HL-60 (cell line): ENCODE data around the gene UPF2.
A peak's percentile ranks its signal among the peaks of the same experiment; 100 is the strongest.

Source experiments
- DNase-seq, 2 experiments: peaks; one replicate each; pipeline ENCODE4 v3.0.0-alpha.2; 2010 to 2020; ENCODE audit warnings: low read depth in 1 of 2, low spot score in 1 of 2
- H3K27ac ChIP-seq: fragments of 250-450 bp; sonication (Bioruptor Pico); replicated peaks from 2 replicates; pipeline ENCODE4 v1.5.1; 2020; ENCODE audit warnings: mild to moderate bottlenecking, moderate library complexity
- H3K27me3 ChIP-seq: fragments of 250-450 bp; sonication (Bioruptor Pico); 2 replicates; pipeline ENCODE4 v1.5.1; 2021; ENCODE audit warnings: mild to moderate bottlenecking, moderate library complexity; ENCODE audit not compliant: insufficient read depth, poor library complexity, severe bottlenecking
- H3K4me3 ChIP-seq: replicated peaks from 2 replicates; pipeline ENCODE4 v1.5.1; 2011; ENCODE audit warnings: mild to moderate bottlenecking, control low read depth, low read length; ENCODE audit not compliant: insufficient read depth
- CTCF ChIP-seq: IDR thresholded peaks from one replicate; pipeline ENCODE4 v1.5.1; 2011; ENCODE audit warnings: low read length, control low read depth, inconsistent platforms; ENCODE audit not compliant: insufficient read depth
- GABPA ChIP-seq: IDR thresholded peaks from 2 replicates; pipeline ENCODE4 v1.6.1; 2012; ENCODE audit warnings: low read depth
- POLR2AphosphoS5 ChIP-seq: IDR thresholded peaks from 2 replicates; pipeline ENCODE4 v1.6.1; 2012; ENCODE audit warnings: low read depth
- REST ChIP-seq: IDR thresholded peaks from 2 replicates; pipeline ENCODE4 v1.6.1; 2012; ENCODE audit warnings: low read depth; ENCODE audit not compliant: insufficient replicate concordance
- SPI1 ChIP-seq: IDR thresholded peaks from 2 replicates; pipeline ENCODE4 v1.6.1; 2012; ENCODE audit warnings: low read depth, mild to moderate bottlenecking, borderline replicate concordance

UPF2 gene

GRCh38 chr10:11908991-11909390 is 133.6 kb downstream of the UPF2 start:
- no peak for TF ChIP-seq GABPA
- no peak for TF ChIP-seq POLR2AphosphoS5
- no peak for TF ChIP-seq CTCF
- no peak for TF ChIP-seq REST
- no peak for TF ChIP-seq SPI1
- H3K4me3 ChIP-seq, result no peak overlapping the region
- H3K27me3 ChIP-seq, result no peaks in the 10 kb centered on the region
- DNase-seq, result no peak
- no peak overlapping the region for H3K27ac ChIP-seq

GRCh38 chr10:11908536-11908935 is 134.1 kb downstream of the UPF2 start:
- Histone ChIP-seq H3K27ac (no peak overlapping the region), H3K27me3 (no peaks in the 10 kb centered on the region), H3K4me3 (no peak overlapping the region)
- no peak for DNase-seq
- TF ChIP-seq REST (no peak), POLR2AphosphoS5 (no peak), SPI1 (no peak), CTCF (no peak), GABPA (no peak)

- H3K4me3 ChIP-seq, result no peak overlapping the region
- TF ChIP-seq POLR2AphosphoS5, result no peak
- TF ChIP-seq SPI1, result no peak
- no peak for TF ChIP-seq GABPA
- no peak overlapping the region for H3K27ac ChIP-seq
- DNase-seq, result no peak
- no peaks in the 10 kb centered on the region for H3K27me3 ChIP-seq
Observed at GRCh38 chr10:11907914-11908313, 134.7 kb downstream of the UPF2 start.

- Histone ChIP-seq H3K27me3 (no peaks in the 10 kb centered on the region), H3K27ac (no peak overlapping the region), H3K4me3 (no peak overlapping the region)
- no peak for TF ChIP-seq GABPA
- TF ChIP-seq CTCF, result no peak
- TF ChIP-seq SPI1, result no peak
- no peak for TF ChIP-seq REST
- no peak for TF ChIP-seq POLR2AphosphoS5
- DNase-seq, result peak in 1 of 2 experiments; percentile 1
Observed at GRCh38 chr10:11906714-11907113, 135.9 kb downstream of the UPF2 start.
